Measurements from ENCODE around the gene SOST.

DNA sequence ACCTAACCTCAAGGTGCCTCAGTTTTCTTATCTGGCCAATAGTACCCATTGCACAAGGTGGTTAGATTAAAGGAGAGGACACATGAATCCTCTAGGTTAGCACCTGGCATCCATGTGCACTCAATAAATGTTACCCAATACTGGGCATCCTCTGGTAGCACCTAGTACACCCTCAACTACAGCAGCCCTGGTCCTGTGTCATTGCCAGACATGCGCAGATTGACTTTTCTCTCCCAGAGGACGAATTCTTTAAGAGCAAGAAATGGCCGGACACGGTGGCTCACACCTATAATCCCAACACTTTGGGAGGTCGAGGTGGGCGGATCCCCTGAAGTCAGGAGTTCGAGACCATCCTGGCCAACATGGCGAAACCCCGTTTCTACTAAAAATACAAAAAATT, 12.9 kb upstream of the SOST start:
- TF ChIP-seq, protein P1, sequence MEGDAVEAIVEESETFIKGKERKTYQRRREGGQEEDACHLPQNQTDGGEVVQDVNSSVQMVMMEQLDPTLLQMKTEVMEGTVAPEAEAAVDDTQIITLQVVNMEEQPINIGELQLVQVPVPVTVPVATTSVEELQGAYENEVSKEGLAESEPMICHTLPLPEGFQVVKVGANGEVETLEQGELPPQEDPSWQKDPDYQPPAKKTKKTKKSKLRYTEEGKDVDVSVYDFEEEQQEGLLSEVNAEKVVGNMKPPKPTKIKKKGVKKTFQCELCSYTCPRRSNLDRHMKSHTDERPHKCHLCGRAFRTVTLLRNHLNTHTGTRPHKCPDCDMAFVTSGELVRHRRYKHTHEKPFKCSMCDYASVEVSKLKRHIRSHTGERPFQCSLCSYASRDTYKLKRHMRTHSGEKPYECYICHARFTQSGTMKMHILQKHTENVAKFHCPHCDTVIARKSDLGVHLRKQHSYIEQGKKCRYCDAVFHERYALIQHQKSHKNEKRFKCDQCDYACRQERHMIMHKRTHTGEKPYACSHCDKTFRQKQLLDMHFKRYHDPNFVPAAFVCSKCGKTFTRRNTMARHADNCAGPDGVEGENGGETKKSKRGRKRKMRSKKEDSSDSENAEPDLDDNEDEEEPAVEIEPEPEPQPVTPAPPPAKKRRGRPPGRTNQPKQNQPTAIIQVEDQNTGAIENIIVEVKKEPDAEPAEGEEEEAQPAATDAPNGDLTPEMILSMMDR (IDR thresholded peaks at IDR 0.05) = no peak
- TF ChIP-seq POLR2A (IDR thresholded peaks at IDR 0.05) = no peak
